ENCODE measurements around the gene ITPK1.

ITPK1 gene

GRCh38 chr14:92988786-92989755 is 126.7 kb downstream of the ITPK1 start:
- no peak for DNase-seq (ENCODE audit: low spot score)

DNA sequence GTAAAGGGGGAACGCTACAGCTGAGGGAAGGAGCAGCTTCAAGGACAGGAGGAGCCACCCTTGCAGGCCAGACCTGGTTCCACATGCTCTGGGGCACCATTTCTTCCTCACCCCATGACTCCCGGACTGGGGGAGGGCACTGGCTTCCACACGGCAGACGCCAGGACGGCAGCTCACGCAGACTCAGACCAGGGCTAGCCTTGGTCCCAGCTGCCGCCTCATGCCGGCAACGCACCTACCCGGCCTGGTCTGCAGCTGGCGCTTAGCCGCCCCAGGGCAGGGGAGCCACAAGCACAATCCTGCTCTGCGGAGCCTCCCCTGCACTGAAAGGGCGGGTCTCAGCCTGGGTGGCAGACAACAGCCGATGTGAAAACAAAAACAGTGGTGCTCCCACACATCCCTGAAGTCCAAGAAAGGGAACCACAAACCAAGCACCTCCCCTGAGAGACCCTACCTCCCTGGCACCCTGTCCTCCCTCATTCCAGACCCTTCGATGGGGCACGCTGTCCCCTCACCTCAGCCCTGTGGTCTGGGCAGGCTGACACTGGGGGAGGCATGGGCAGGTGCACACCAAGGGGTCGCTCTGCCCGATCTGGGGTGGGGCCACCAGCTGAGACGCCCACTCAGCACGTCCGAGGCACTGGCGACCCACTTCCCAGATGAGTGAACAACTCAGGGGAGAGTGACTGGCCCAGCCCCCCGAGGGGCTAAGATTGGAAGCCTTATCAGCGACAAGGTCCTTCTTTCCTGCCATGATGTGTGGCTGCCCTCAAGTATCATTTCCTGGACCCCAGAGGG is 127.8 kb downstream of the ITPK1 start:
- no peak for DNase-seq (ENCODE audit: low spot score)

DNA sequence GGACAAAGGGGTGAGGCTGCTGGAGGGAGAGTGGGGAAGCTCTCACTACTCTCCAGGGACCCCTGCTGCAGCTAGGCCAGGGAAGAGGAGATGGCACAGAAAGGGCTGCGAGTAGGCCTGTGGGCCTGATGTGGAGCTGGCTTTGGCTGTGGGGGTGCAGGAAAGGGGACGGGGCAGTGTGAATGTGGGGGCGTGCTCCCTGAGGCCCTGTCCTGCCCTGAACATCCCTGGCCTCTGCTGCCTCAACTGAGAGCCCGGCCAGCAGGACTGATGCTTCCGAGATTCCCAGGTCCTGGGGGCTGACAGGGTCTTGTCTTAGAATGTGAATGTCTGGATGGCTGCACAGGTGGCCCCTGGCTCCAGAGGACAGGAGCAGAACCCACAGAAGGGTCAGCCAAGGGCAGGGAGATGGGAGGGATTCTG is 128.6 kb downstream of the ITPK1 start:
- DNase-seq (ENCODE audit: low spot score) = no peak

DNA sequence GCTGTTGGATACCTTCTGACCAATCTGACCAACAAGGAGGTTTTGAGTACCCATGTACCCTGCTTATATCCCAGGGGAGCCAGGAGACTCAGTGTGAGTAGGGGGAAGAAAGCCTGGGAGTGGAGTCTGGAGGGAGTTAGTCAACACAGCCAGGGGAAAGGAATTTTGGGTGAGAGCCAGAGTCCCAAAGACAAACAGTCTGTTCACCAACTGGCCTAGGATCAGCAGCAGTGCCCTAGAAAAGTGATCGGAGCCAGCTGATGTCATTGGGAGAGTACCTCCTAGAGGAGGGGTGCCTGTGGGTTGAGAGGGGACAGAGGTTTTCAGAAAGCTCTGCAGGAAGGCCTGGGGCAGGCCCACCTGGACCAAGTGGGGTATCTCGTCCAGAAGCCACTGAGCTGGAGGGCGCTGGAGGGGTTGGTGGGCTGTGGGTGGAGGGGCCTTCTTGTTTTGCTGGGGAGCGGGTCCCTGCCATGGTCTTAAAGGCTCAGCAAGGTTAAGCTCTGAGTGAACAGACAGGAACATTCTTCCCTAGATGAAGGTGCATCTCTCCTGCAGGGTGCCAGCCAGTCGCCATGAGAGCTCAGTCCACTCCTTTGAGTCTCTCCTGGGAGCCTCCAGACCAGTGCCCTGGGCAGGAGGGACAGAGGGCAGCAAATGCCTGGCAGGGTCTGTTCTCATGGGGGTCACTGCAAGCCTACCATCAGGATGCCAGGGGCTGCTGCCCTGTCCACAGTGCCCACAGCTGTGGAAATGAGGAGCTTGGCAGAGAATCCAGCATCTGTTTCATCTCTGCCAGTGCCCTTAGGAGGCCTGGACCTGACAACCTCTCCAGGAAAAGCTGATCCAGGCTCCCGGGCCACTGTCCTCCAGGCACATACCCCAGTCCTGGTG is 129.2 kb downstream of the ITPK1 start:
- DNase-seq (ENCODE audit: low spot score) = peak; percentile 78

DNA sequence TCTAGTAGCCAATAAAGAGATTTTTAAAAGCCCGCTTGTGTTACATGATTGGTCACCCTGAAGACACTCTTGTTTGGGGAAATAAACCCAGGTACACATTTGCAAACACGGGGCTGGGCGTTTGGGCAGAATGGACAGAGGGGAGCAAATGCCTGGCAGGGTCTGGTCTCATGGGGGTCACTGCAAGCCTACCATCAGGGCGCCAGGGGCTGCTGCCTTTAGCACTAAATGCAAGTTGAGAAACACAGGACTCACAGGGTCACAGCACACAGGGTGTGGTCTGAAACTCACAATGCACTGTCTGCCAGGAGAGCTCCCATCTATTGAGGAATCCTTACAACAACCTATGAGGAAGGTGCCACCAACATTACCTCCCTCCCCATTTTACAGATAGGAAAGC is 130.2 kb downstream of the ITPK1 start:
- DNase-seq (ENCODE audit: low spot score) = no peak

GRCh38 chr14:92984896-92985295 is 130.8 kb downstream of the ITPK1 start:
- no peak for DNase-seq (ENCODE audit: low spot score)

DNA sequence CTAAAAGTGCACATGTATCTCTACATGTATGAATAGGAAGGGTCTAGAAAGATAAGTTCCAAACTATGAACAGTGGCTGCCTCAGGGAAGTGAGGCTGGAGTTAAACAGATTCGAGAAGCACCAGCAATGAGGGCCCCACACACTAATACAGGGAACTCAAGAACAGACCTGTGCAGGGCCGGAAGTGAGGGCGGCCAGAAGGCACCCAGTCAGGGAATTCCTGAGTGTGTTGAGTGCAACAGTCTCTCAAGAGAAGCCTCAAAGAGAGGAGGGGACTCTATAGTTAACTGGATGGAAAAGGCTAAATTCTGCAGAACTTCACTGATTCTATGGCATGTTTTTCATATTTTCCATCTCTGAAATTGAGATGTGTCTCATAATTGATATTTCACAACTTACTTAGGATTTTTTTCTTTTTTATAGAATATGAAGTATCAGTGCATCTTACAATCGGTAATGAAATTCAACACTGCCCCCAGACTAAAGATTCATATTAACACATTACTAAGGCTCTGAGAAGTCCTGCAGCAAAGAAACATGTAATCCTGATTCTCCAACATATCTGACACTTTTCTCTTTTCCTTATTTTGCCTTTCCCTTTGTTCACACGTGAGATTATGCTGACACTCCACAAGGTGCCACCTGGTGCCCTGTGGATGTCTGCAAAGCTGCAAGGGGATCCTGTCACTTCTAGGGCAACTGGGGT is 131.5 kb downstream of the ITPK1 start:
- DNase-seq (ENCODE audit: low spot score) = no peak

- DNase-seq (ENCODE audit: low spot score) = no peak
Measured at GRCh38 chr14:92982956-92983355, 132.8 kb downstream of the ITPK1 start.

DNA sequence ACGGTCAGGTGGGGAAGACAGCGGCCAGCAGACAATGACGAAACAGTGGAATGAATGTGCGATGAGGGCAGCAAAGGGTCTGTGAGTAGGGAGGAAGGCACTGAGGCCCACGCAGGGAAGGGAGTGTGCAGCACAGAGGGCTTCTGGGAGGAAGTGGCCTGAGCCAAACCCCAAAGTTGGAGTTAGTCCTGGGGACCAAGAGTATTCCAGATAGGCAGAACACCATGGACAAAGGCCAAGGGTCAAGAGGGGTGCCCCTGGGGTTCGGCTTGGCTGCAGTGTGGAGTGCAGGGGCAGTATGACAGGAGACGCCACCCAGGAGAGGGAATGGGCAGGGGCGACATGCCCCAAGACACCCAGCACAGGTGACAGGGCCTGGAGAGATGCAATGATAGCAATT is 134.0 kb downstream of the ITPK1 start:
- no peak for DNase-seq (ENCODE audit: low spot score)

- DNase-seq (ENCODE audit: low spot score) = no peak
Measured at GRCh38 chr14:92980866-92981265, 134.9 kb downstream of the ITPK1 start.

GRCh38 chr14:92978229-92979021 is 137.3 kb downstream of the ITPK1 start:
- DNase-seq (ENCODE audit: low spot score) = no peak

DNA sequence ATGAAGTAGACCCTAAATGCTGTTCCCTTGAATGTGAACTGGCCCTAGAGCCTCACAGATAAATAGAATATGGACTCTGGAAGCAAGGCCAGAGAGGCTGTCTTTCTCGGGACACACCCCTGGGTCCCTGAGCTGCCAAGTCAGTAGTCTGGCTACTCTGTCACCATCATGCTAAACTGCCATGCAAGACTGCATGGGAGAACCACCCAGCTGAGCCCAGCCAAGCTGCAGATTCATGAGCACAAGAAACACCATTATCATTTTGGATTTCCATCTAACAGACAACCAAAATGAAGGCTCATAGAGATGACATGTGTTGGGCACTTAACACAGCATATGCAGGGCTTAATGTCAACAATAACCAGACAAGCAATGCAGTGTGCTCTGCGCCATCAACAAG is 139.5 kb downstream of the ITPK1 start:
- no peak for DNase-seq (ENCODE audit: low spot score)

- DNase-seq (ENCODE audit: low spot score) = no peak
Measured at GRCh38 chr14:92974541-92975345, 141.0 kb downstream of the ITPK1 start.

- DNase-seq (ENCODE audit: low spot score) = peak; percentile 33
Measured at GRCh38 chr14:92973798-92974372, 141.8 kb downstream of the ITPK1 start.

- peak; percentile 88 for DNase-seq (ENCODE audit: low spot score)
Measured at GRCh38 chr14:92973261-92973797, 142.4 kb downstream of the ITPK1 start.

GRCh38 chr14:92971601-92972180 is 144.0 kb downstream of the ITPK1 start:
- no peak for DNase-seq (ENCODE audit: low spot score)

DNA sequence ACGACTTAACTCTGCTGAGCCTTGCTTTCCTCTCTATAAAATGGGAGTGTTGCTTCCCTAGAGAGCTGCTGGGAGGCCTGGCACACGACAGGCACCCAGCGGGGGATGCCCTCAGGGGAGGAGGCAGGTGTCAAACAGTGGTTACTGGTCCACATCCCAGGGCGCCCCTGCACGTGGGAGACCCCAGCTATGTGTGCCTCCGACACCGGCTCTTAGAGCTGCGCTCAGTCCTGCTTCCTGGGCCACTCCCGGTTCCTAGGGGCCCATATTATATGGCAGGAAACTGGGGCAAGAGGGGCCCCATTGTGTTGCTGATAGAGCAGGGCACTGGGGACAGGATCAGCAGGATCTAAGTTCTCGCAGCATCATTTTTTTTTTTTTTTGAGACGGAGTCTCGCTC is 145.5 kb downstream of the ITPK1 start:
- no peak for DNase-seq (ENCODE audit: low spot score)

DNA sequence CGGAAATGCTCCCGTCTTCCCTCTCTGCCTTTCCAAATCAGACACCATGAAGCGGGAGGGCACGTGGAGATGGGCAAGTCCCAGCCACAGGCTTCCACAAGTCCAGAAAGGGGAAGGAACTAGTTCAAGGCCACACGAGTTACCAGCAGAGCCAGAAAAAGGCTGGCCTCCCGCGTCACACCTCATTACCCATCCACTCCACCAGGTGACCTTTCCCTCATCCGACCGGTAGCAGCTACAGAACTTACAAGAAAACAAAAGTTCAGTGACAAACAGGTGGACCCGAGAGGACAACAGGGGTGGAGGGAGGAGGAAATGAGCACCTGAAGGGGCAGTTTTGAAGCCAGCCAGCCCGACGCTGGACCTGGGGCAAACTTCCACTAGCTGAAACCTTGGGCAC is 145.9 kb downstream of the ITPK1 start:
- no peak for DNase-seq (ENCODE audit: low spot score)

- no peak for DNase-seq (ENCODE audit: low spot score)
Measured at GRCh38 chr14:92969430-92969829, 146.3 kb downstream of the ITPK1 start.
